IPS-18c (cell line): ENCODE results near the gene CTNNA1.
"Not testable (repeated sequence)": the region's sequence is repeated elsewhere in the genome, so short reads cannot be mapped to it uniquely, and the experiment has no call there.

ENCODE experiments used
- H3K4me3 ChIP-seq: 2 replicates; pipeline ENCODE4 v1.7.0; 2013; ENCODE audit warnings: low read depth, mild to moderate bottlenecking, low read length, moderate library complexity; ENCODE audit not compliant: insufficient read depth
- H3K9me3 ChIP-seq: one replicate; pipeline ENCODE4 v1.6.1; 2013; ENCODE audit warnings: mild to moderate bottlenecking, low read length, moderate library complexity; ENCODE audit not compliant: control insufficient read depth, insufficient read depth

The CTNNA1 gene

GRCh38 chr5:138824516-138824915 is 71.3 kb downstream of the CTNNA1 start:
- H3K9me3 ChIP-seq = no peaks in the 10 kb centered on the region
- no peak overlapping the region for H3K4me3 ChIP-seq

- Histone ChIP-seq H3K4me3 (no peak overlapping the region), H3K9me3 (no peaks in the 10 kb centered on the region)
These were observed 72.0 kb downstream of the CTNNA1 start for GRCh38 chr5:138824924-138825863.

DNA sequence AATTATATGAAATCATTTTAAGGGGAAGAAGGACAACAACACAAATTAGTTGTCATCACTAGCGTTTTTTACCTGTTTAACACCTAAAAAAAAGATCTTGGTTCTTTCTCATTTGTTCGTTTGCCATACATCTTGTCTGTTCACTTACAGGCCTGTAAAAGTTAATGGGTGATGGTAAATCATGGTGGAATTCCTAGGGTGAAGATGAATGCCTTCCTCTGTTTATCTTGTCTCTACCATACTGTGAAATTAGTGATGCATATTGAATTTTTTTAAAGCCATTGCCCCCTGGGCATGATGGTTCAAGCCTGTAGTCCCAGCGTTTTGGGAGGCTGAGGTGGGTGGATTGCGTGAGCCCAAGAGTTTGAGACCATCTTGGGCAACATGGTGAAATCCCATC is 75.3 kb downstream of the CTNNA1 start:
- H3K9me3 ChIP-seq = no peaks in the 10 kb centered on the region
- H3K4me3 ChIP-seq = no peak overlapping the region

GRCh38 chr5:138829341-138829740 is 76.1 kb downstream of the CTNNA1 start:
- Histone ChIP-seq H3K9me3 (no peaks in the 10 kb centered on the region), H3K4me3 (no peak overlapping the region)

DNA sequence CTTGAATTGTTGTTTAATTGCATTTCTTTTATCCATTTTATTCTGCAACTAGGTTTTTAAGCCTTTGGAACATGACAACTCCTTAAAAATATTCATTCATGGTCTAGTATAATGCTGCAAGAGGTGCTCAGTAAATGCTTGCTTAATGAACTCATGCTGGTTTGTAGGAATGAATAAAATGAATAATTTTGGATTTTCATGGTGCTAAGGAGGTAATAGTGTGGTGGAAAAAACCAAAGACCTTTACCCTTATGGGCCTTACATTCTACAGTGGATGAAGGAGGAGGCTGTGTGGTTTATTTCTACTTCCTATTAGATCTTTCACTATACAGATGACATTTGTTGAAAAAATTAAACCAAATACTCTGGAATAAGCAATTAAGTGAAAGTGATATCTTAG is 78.5 kb downstream of the CTNNA1 start:
- no peak overlapping the region for H3K4me3 ChIP-seq
- H3K9me3 ChIP-seq = no peaks in the 10 kb centered on the region

GRCh38 chr5:138832218-138832617 is 79.0 kb downstream of the CTNNA1 start:
- H3K9me3 ChIP-seq = no peaks in the 10 kb centered on the region

DNA sequence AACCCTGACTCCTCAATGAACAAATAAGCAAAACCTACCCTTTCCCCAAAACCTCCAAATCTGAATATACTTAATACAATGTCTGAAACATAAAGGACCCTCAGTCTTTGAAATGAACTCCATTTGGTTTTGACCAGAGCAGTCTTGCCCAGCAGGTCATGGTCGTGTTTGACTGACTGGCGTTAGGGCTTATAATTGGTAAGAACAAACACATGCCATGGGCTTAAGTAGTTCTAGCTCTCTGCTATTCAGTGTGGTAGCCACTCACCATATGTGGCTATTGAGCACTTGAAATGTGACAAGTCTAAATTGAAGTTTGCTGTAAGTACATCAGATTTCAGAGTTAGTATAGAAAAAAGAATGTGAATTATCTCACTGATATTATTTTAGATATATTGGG is 79.9 kb downstream of the CTNNA1 start:
- H3K4me3 ChIP-seq = no peak overlapping the region
- H3K9me3 ChIP-seq = no peaks in the 10 kb centered on the region

More at GRCh38 chr5:138832218-138832617, 79.0 kb downstream of the CTNNA1 start:
- no peak overlapping the region for H3K4me3 ChIP-seq

GRCh38 chr5:138833726-138834480 is 80.7 kb downstream of the CTNNA1 start:
- Histone ChIP-seq H3K9me3 (no peaks in the 10 kb centered on the region), H3K4me3 (no peak overlapping the region)

DNA sequence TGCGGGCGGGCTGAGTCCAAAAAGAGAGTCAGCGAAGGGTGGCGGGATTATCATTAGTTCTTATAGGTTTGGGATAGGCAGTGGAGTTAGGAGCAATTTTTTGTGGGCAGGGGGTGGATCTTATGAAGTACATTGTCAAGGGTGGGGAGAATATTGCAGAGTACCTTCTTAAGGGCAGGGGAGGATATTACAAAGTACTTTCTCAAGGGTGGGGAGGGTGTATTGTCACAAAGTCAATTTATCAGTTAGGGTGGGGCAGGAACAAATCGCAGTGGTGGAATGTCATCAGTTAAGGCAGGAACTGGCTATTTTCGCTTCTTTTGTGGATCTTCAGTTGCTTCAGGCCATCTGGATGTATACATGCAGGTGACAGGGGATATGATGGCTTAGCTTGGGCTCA is 81.6 kb downstream of the CTNNA1 start:
- H3K4me3 ChIP-seq, H3K9me3 ChIP-seq: not testable (repeated sequence)

DNA sequence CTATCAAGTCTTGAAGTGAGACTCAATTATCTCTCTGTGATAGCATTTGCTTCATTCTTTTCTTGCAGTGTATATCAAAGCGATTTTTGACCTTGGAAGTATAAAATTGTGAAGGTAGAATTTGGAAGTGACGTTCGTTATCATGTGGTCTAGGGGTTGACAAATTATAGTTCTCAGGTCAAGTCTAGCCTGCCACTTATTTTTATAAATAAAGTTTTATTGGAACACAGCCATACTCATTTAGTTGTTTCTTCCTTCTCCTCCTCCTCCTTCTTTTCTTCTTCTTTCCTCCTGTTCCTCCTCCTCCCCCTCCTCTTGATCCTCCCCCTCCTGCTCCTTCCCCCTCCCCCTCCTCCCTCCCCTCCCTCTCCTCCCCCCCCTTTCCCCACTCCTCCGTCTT is 83.9 kb downstream of the CTNNA1 start:
- Histone ChIP-seq H3K9me3 (no peaks in the 10 kb centered on the region), H3K4me3 (no peak overlapping the region)

DNA sequence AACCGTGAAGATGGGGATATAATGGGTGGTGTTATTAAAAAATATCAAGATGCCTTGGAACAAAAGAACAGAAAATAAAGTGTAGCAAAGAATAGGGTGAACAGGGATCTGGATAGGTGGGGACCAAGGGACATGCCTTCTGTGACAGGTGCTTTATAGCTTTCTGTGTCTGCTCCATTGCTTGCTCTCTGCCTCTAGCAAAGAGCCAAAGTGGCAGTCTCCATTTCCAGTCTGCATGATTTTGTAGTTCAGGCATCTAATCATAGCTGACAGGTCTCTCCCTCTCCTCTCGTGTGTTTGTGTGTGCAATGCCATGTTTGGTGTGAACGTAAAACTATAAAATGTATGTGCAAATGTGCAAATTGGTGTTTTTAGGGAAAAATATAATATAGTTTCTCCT is 86.9 kb downstream of the CTNNA1 start:
- no peak overlapping the region for H3K4me3 ChIP-seq
- no peaks in the 10 kb centered on the region for H3K9me3 ChIP-seq

DNA sequence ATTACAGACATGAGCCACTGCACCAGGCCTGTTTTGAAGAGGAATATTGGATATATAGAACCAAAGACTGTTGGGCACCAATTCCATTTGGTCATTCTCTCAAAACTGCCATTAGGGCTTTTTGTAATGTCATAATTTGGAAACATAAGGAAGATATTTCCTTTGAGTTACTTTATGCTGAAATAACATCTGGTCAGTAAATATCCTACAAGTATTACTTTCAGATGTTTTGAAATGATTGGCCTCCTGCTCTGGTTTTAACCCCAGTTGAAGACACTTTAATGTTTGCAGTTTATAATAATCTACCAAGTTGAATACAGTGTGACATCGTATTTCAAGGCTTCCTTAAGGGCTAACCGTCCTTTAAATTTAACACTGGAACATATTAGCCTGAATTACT is 88.3 kb downstream of the CTNNA1 start:
- Histone ChIP-seq H3K4me3 (no peak overlapping the region), H3K9me3 (no peaks in the 10 kb centered on the region)

DNA sequence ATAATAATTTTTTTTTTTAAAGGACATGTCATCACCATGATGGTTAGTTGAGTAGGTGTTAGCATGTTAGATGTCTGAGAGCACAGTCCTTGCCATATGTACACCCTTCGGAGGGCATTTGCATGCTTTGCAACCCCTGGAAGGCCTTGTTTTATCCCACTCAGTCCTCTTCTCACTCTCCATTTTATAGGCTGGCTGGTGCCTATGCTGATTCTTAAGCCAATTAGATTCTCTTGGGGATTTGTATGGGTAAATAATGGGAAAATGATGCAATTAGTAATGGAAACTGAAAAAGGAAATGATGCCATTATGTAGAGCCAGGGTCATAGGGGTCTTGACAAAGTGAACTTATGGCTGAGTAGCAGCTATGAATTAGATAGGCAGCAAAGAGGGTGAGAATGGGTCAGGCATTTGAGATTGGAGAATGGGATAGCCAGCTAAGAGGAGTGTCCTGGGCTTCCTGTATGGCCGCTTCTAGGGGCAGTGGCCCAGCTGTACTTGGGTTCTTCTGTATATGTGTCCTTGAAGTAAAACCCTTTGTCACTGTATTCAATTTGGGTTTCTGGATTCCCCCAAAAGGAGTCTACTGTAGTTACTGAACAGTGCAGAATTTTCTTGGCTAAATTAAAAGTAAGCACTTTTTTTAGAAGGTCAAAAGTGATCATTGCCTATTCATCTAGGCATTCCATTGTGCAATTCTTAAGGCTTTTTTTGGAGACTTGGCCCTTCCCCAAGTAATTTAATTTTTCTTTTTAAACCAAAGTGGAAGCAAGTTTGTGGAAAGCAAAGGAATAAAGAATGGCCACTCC is 90.3 kb downstream of the CTNNA1 start:
- Histone ChIP-seq H3K9me3 (no peaks in the 10 kb centered on the region), H3K4me3 (no peak overlapping the region)

DNA sequence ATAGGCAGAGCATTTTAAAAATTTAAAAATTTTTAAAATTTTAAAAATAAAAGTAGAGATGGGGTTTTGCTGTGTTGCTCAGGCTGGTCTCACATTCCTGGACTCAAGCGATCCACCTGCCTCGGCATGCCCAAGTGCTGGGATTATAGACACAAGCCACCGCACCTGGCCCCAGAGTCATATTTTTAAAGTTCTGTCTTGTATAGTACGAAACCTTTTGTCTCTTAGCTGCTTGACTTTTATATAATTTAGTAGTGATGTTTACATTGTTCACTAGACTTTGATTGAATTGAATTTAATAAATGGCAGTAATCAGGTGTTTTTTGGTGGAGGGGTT is 90.9 kb downstream of the CTNNA1 start:
- H3K4me3 ChIP-seq = no peak overlapping the region
- no peaks in the 10 kb centered on the region for H3K9me3 ChIP-seq

GRCh38 chr5:138844812-138845513 is 91.7 kb downstream of the CTNNA1 start:
- no peak overlapping the region for H3K4me3 ChIP-seq

GRCh38 chr5:138849439-138849838 is 96.2 kb downstream of the CTNNA1 start:
- H3K4me3 ChIP-seq = no peak overlapping the region

More at GRCh38 chr5:138844812-138845513, 91.7 kb downstream of the CTNNA1 start:
- H3K9me3 ChIP-seq = no peaks in the 10 kb centered on the region

DNA sequence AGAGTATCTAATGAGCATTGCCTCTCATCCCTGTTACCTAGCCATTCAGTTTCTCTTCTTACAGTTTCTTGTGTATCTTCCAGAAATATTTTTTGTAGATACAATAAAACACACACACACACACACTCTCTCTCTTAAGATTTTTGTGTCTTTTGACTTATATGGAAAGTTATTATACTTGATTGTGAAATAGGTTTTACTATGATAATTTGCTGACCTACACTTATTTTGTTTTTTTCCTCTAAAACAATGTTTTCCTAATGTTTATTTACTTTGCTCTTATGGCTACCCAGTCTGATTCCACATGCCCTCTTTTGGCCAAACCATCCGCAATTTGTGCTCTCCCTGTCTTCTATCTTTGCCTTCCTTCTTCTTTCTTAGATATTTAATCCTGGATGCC is 96.7 kb downstream of the CTNNA1 start:
- Histone ChIP-seq H3K4me3 (no peak overlapping the region), H3K9me3 (no peaks in the 10 kb centered on the region)

More at GRCh38 chr5:138849439-138849838, 96.2 kb downstream of the CTNNA1 start:
- H3K9me3 ChIP-seq = no peaks in the 10 kb centered on the region
